HG03060 (cell line): Measurements from ENCODE around the gene TBC1D16.
"Not testable (repeated sequence)": the region's sequence is repeated elsewhere in the genome, so short reads cannot be mapped to it uniquely, and the experiment has no call there.

ENCODE experiments used
- ATAC-seq: cut with Tn5 transposase; IDR thresholded peaks from one replicate; pipeline ENCODE4 v1.9.1; 2021; ENCODE audit warnings: low read depth, moderate number of reproducible peaks; ENCODE audit not compliant: unreplicated experiment

TBC1D16 gene

DNA sequence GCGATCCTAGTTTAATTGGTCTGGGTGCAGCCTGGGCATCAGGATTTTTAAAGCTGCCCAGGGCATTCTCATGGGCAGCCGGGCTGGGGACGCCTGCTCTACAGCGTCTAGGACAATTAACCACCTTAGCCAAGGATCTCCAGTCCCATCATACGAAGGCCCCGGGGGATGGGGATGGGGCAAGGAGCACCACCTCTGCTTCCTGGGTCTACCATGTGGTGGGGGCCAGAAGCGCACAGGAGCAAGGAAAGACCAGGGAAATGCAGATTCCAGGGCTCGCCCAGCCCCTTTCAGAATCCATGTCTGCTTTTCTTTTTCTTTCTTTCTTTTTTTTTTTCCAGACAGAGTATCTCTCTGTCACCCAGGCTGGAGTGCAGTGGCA is 29.3 kb downstream of the TBC1D16 start:
- no peak for ATAC-seq

DNA sequence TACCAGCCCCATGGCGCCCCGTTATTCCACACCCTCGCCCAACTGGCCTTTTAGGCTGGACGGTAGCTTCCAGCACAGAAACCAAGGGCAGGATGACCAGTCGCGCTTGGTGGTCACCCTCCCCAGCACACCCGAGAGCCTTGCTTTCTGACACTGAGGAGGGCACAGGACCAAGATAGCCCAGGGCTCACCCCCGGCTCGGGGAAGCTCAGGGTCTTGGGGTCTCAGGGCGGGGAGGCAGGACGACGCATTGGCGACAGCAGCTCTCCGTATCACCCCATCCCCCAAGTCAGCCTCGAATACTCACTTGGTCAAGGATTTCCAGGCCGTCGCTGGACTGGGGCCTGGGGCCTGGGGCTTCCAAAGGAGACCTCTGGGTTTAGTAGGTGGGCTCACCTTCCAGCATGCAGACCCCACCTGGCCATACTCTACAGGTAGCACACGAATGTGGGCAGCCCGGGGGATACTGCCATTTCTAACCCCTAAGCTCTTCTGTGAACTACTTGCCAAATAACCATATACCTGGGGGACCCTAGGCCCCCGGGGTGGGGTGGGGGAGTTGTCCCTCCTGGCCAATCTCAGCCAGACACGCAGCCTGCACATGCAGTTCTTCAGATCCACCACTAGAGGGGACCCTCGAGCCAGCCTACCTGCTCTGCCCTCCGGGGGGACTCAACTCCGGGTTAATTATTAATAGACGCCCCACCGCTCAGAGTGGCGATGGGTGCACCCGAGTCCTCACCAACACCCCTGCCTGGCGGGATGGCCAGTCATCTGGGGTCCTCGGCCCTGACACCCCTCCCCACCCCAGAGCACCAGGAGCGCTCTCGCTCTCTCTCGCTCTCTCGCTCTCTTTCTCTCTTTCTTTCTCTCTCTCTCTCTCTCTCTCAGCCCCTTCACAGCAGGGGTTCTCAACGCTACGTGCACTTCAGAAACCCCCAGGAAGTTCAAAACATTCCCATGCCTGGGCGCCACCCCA is 30.0 kb downstream of the TBC1D16 start:
- ATAC-seq, result no peak

GRCh38 chr17:80003969-80004368 is 31.7 kb downstream of the TBC1D16 start:
- no peak for ATAC-seq

DNA sequence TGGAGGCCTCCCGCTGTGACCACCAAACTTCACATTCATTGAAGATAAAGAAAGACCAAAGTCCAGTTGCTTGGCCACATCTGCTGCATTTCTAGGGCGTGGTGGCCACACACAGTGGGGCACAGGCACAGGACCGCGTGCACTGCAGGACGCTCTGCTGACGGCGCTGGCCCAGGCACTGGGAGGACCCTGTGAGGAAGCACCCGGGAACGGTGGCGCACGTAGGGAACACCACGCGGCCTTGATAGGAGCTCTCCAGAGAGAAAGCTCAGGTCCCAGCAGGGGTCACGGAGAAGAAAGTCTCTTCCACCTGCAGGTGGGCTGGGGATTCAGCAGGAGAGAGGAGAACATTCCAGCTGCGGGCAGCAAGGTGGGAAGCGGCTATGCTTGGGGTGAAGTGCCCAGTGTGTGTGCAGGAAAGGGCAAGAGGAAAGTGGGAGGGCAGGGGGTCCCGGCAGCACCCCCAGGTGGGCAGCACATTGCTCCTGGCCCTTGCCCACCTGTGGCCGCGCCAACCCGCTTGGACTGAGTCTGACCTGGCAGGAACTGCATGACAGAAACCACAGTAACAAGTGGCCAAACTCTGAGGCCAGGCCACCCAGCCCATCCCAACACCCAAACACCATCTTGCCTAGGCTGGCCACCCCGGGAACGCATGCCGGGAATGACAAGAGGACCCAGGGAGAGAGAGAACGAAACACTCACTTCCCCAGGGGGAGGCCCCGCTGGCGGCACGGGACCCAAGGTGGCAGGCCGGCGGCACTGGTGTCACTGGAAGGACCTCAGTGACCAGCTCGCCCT is 32.8 kb downstream of the TBC1D16 start:
- ATAC-seq, result no peak

GRCh38 chr17:80002070-80002641 is 33.5 kb downstream of the TBC1D16 start:
- no peak for ATAC-seq

DNA sequence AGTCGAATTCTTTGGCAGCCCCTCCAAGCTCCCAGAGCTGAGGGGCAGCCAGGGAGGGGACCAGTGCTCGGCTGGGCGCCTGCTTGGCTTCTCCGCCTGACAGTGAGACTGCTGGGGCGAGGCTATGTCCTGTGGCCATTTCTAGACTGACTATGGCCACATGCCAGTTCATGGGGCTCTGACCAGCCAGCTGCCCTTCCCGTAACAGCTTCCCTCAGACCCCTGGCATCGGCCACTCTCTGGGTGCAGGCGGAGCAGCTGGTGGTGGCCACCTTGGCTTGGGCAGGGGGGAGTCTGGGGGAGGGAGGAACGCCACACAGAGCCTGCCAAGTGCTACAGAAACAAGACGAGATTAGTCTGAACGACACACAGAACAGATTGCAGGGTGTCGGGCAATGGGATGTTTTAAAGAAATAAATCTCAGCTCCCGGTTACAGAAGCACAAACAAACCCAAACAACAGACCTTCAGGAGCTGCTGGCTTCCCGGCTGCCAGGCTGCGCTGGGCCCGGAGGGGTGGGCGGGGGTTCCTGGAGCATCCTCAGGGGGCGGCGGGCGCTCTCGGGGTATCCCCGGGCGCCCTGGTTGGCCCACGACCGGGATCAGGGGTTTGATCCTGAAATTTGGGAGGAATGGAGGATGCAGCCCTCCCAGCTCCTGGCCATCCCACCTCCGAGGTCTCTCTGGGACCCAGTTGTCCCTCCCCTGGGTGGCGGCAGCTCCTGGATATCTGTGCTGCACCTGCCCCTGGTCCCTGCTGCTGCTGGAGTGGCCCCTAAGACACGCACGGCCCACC is 34.5 kb downstream of the TBC1D16 start:
- no peak for ATAC-seq

DNA sequence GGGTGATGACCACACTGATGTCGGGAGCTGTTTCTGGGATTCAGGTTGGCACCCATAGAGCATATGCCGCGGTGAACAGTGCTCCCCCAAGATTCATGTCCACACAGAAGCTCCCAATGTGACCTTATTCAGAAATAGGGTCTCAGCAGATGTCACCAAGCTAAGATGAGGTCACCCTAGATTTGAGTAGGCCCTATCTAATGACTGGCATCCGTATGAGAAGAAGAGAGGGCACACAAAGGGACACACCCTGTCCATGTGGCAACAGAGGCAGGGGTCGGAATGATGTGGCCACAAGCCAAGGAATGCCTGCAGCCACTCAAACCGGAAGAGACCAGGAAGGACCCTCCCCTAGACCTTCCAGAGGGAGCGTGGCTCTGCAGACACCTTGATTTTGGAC is 35.5 kb downstream of the TBC1D16 start:
- no peak for ATAC-seq

DNA sequence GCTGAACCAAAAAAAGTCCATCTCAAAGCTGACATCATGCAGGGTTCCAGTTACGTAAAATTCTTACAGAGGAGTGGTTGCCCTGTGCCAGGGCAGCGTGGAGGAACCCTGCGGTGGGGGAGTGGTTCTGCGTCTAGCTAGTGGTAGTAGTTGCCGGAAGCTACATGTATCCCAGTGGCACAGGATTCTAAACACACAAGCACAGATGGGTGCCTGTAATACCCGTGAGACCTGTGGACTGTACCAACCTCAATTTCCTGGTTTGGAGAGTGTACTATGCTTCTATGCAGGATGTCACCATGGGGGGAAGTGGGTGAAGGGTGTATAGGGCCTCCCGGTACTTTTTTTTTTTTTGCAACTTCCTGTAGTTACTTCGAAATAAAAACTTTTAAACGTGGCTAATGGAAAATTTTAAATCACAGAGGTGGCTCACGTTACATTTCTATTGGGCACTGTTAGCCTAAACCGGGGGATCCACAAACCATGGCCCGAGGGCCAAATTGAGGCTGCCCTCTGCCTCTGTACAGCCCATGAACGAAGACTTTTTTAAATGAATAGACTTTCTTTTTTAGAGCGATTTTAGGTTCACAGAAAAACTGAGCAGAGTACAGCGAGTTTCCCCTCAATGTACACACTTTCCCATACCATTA is 38.5 kb downstream of the TBC1D16 start:
- no peak for ATAC-seq

DNA sequence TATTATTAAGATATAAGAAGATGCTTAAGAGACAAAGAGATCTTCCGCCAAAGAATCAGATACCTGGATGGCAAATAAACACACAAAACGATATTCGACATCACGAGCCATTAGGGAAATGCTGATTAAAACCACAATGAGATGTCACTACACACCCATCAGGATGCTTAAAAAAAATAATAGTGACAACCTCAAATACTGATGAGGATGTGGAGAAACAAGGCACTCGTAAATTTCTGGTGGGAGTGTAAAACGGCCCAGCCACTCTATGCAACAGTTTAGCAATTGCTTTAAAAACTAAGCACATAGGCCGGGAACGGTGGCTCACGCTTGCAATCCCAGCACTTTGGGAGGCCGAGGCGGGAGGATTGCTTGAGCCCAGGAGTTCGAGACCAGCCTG is 39.4 kb downstream of the TBC1D16 start:
- no peak for ATAC-seq

DNA sequence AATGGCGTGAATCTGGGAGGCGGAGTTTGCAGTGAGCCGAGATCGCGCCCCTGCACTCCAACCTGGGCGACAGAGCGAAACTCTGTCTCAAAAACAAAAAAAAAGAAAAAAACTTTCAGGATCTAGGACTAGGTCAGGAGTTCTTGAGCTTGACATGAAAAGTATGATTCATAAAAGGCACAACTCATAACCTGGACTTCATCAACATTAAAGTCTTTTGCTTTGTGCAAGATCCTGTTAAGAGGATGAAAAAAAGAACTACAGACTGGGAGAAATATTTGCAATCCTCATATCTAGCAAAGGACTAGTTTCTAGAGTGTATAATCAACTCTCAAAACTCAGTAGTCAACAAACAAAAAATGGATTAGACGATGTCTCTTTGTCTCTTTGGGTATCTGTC is 40.0 kb downstream of the TBC1D16 start:
- no peak for ATAC-seq

- no peak for ATAC-seq
Measured at GRCh38 chr17:79994602-79995001, 41.1 kb downstream of the TBC1D16 start.

GRCh38 chr17:79994228-79994569 is 41.5 kb downstream of the TBC1D16 start:
- not testable (repeated sequence) for ATAC-seq

- no peak for ATAC-seq
Measured at GRCh38 chr17:79993390-79994227, 42.1 kb downstream of the TBC1D16 start.

DNA sequence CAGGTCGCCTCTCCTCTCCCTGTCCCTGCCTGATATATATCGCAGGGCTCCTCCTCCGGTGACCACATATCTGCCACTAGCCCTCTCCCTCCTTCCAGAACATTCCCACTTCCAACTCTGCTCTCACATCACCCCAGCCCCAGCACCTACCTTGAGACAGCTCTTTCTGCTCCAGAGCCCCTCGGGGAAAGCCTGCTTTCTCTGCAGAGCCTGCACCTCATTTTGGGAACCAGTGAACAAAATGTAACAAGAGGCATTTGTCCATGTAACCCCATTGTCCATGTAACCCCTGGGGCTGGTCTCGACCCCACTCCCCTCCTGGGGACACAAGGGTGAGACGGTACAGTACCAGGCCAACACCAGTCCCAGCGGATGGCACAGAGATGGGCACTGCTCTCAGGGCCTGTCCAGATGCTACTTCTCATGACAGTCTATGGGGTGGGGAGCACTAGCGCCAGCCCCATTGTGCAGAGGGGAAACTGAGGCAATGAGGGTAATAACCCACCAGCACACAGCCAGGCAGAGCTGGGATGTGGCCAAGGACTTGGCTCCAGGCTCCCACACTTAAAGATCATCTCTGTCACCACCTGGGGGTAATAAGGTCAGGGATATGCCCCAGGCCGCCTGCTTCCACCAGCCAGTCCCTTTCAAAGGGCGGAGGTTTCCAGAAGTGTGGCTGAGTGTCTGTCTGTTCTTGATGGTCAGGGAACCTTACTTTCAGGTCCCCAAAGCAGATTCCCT is 42.9 kb downstream of the TBC1D16 start:
- ATAC-seq, result no peak

- no peak for ATAC-seq
Measured at GRCh38 chr17:79991924-79992648, 43.6 kb downstream of the TBC1D16 start.

- ATAC-seq, result no peak
Measured at GRCh38 chr17:79991140-79991923, 44.3 kb downstream of the TBC1D16 start.

DNA sequence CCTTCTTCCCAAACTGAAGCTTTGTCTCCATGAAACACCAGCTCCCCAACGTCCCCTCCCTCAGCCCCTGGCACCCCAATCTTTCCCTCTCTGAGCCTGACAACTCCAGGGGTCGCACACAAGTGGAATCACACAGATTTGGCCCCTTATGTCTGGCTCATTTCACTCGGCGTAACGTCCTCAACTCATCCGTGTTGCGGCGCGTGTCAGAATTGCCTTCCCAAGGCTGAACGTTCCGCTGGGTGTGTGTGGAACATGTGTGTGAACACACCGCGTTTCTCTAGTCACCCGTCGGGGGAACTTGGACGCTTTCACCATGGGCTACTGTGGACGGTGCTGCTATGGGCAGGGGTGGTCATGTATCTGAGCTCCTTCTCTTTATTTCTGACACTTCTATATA is 45.0 kb downstream of the TBC1D16 start:
- ATAC-seq, result no peak
